GM23338 (cell line): ENCODE results near the gene FPR1. TPM values are rescaled to one million over a fixed set of nuclear protein-coding genes. Genes with fewer than 3 reads are reported as not detected.

Experiments
- ATAC-seq: fragments of 200-7000 bp; cut with Tn5 transposase; 3 replicates; pipeline ENCODE4 v1.9.1; 2020
- DNase-seq: peaks from one replicate; pipeline ENCODE4 v3.0.0-alpha.2; 2015; ENCODE audit warnings: low spot score
- H2AFZ ChIP-seq: fragments of 200-600 bp; sonication (generic); 2 replicates; pipeline ENCODE4 v1.8.0; 2016; ENCODE audit warnings: antibody characterized with exemption, mild to moderate bottlenecking, moderate library complexity
- H3F3A ChIP-seq: fragments of 200-600 bp; sonication (generic); replicated peaks from 2 replicates; pipeline ENCODE4 v1.8.0; 2017; ENCODE audit warnings: antibody characterized with exemption, mixed run types, low read depth
- H3K27ac ChIP-seq: fragments of 200-600 bp; sonication (generic); 2 replicates; pipeline ENCODE4 v1.6.1; 2016; ENCODE audit warnings: low read depth
- H3K27me3 ChIP-seq: fragments of 200-600 bp; sonication (generic); 2 replicates; pipeline ENCODE4 v1.8.0; 2016; ENCODE audit warnings: mild to moderate bottlenecking, mixed run types, moderate library complexity; ENCODE audit not compliant: insufficient read depth
- H3K36me3 ChIP-seq: fragments of 200-600 bp; sonication (generic); 2 replicates; pipeline ENCODE4 v1.8.0; 2016; ENCODE audit warnings: mild to moderate bottlenecking; ENCODE audit not compliant: insufficient read depth
- H3K4me1 ChIP-seq: fragments of 200-600 bp; sonication (generic); 2 replicates; pipeline ENCODE4 v1.8.0; 2016; ENCODE audit warnings: mild to moderate bottlenecking, moderate library complexity; ENCODE audit not compliant: insufficient read depth
- H3K4me2 ChIP-seq: fragments of 200-600 bp; sonication (generic); 2 replicates; pipeline ENCODE4 v1.7.1; 2017; ENCODE audit warnings: mixed run types
- H3K4me3 ChIP-seq: fragments of 200-600 bp; sonication (generic); 2 replicates; pipeline ENCODE4 v1.6.1; 2016; ENCODE audit warnings: mixed run types
- H3K79me2 ChIP-seq: fragments of 200-600 bp; sonication (generic); replicated peaks from 2 replicates; pipeline ENCODE4 v1.8.0; 2017; ENCODE audit warnings: mild to moderate bottlenecking; ENCODE audit not compliant: insufficient read depth
- H3K9me2 ChIP-seq: fragments of 200-600 bp; sonication (generic); 2 replicates; pipeline ENCODE4 v1.8.0; 2017; ENCODE audit not compliant: insufficient read depth
- H4K20me1 ChIP-seq: fragments of 200-600 bp; sonication (generic); replicated peaks from 2 replicates; pipeline ENCODE4 v1.8.0; 2017; ENCODE audit warnings: mild to moderate bottlenecking; ENCODE audit not compliant: insufficient read depth
- H3K27ac Mint-ChIP-seq: 2 replicates; pipeline ENCODE4 v1.8.0; 2020; ENCODE audit warnings: inconsistent platforms, mild to moderate bottlenecking, moderate library complexity, mixed read lengths
- H3K27me3 Mint-ChIP-seq: 3 replicates; pipeline ENCODE4 v1.8.0; 2022; ENCODE audit warnings: low read depth, mild to moderate bottlenecking, moderate library complexity, mixed read lengths, inconsistent platforms; ENCODE audit not compliant: insufficient read depth, poor library complexity
- H3K36me3 Mint-ChIP-seq: 3 replicates; pipeline ENCODE4 v1.8.0; 2021; ENCODE audit warnings: low read depth, mild to moderate bottlenecking, inconsistent platforms, moderate library complexity, mixed read lengths
- H3K4me1 Mint-ChIP-seq: 3 replicates; pipeline ENCODE4 v1.8.0; 2020; ENCODE audit warnings: mild to moderate bottlenecking, inconsistent platforms, mixed read lengths
- H3K4me3 Mint-ChIP-seq: 3 replicates; pipeline ENCODE4 v1.8.0; 2021; ENCODE audit warnings: moderate library complexity, mild to moderate bottlenecking, inconsistent platforms, mixed read lengths
- H3K9me3 Mint-ChIP-seq: 3 replicates; pipeline ENCODE4 v1.8.0; 2020; ENCODE audit warnings: moderate library complexity, mild to moderate bottlenecking, inconsistent platforms, mixed read lengths
- CREB1 ChIP-seq: fragments of 250-450 bp; sonication (Bioruptor Pico); IDR thresholded peaks from 2 replicates; pipeline ENCODE4 v1.5.0; 2020; ENCODE audit warnings: low read depth, mild to moderate bottlenecking, moderate library complexity
- CTCF ChIP-seq, 2 experiments: fragments of 200-600 bp in 1 of 2; sonication (generic) in 1 of 2; conservative IDR thresholded peaks; 2 replicates each; pipeline versions ENCODE4 v1.5.1 to v1.6.1; 2016 to 2017; ENCODE audit warnings: antibody characterized with exemption in 2 of 2, low read depth in 2 of 2, mild to moderate bottlenecking in 2 of 2, moderate library complexity in 1 of 2
- ETS1 ChIP-seq: IDR thresholded peaks from 2 replicates; pipeline ENCODE4 v1.6.1; 2016; ENCODE audit warnings: antibody characterized with exemption
- EZH2 ChIP-seq: fragments of 200-600 bp; sonication (generic); IDR thresholded peaks from one replicate; pipeline ENCODE4 v1.8.0; 2017; ENCODE audit warnings: antibody characterized with exemption, mild to moderate bottlenecking, low read depth; ENCODE audit not compliant: unreplicated experiment
- EZH2phosphoT487 ChIP-seq: fragments of 200-600 bp; sonication (generic); IDR thresholded peaks from one replicate; pipeline ENCODE4 v1.8.1; 2018; ENCODE audit warnings: antibody characterized with exemption; ENCODE audit not compliant: unreplicated experiment
- JUNB ChIP-seq: IDR thresholded peaks from one replicate; pipeline ENCODE4 v1.6.1; 2016; ENCODE audit warnings: antibody characterized with exemption; ENCODE audit not compliant: unreplicated experiment
- NANOG ChIP-seq: IDR thresholded peaks from 2 replicates; pipeline ENCODE4 v1.6.1; 2016; ENCODE audit warnings: antibody characterized with exemption, borderline replicate concordance
- POLR2AphosphoS5 ChIP-seq: IDR thresholded peaks from 2 replicates; pipeline ENCODE4 v1.6.1; 2016; ENCODE audit warnings: antibody characterized with exemption, low read depth
- REST ChIP-seq: IDR thresholded peaks from one replicate; pipeline ENCODE4 v1.6.1; 2018; ENCODE audit warnings: antibody characterized with exemption; ENCODE audit not compliant: unreplicated experiment
- STAT1 ChIP-seq: IDR thresholded peaks from one replicate; pipeline ENCODE4 v1.6.1; 2016; ENCODE audit warnings: antibody characterized with exemption; ENCODE audit not compliant: unreplicated experiment
- ZNF114 ChIP-seq: fragments of 250-450 bp; sonication (Bioruptor Pico); IDR thresholded peaks from 2 replicates; pipeline ENCODE4 v1.5.0; 2020; ENCODE audit warnings: mild to moderate bottlenecking, moderate library complexity
- ZNF331 ChIP-seq: fragments of 250-450 bp; sonication (Bioruptor Pico); IDR thresholded peaks from 2 replicates; pipeline ENCODE4 v1.5.0; 2020; ENCODE audit warnings: low read depth, mild to moderate bottlenecking, moderate library complexity
- ZNF462 ChIP-seq: fragments of 250-450 bp; sonication (Bioruptor Pico); IDR thresholded peaks from 2 replicates; pipeline ENCODE4 v1.5.0; 2020; ENCODE audit warnings: mild to moderate bottlenecking, moderate library complexity
- polyA plus RNA-seq: library from polyadenylated mRNA; unstranded; fragments of >200 nt; fragmentation: Nextera tagmentation; extraction: Ambion mirVana; gene quantifications from 2 replicates; pipeline ENCODE4 v1.2.1, GENCODE V29; 2016
- total RNA-seq: library from RNA; depleted of rRNA; stranded (reverse); fragments of >200 nt; shearing (Covaris generic); gene quantifications from 2 replicates; pipeline ENCODE4 v1.2.3, GENCODE V29; 2014

Gene FPR1
- total and polyA plus RNA-seq, 2 experiments from 2014 or later: not detected

GRCh38 chr19:51709575-51709974 lies 42.1 kb downstream of the FPR1 start:
- no peak overlapping the region for H3K4me3 Mint-ChIP-seq
- H3K36me3 ChIP-seq: no peaks in the 10 kb centered on the region
- peaks cover 8% of the 10 kb centered on the region for H3K4me1 Mint-ChIP-seq
- H3K4me2 ChIP-seq: no peak overlapping the region
- no peaks in the 10 kb centered on the region for H3K9me2 ChIP-seq
- no peaks in the 10 kb centered on the region for H3K79me2 ChIP-seq
- 0 out of 2 replicates have a peak, but pooled peaks cover 3% of the 10 kb centered on the region for H4K20me1 ChIP-seq
- H2AFZ ChIP-seq: no peak overlapping the region
- 0 out of 2 replicates have a peak, but pooled peaks cover 4% of the 10 kb centered on the region for H3K27me3 ChIP-seq
- H3K9me3 Mint-ChIP-seq: no peaks in the 10 kb centered on the region; the same call in 2 of the 3 replicates
- TF ChIP-seq CREB1 (CRISPR knock-in tag): no peak
- TF ChIP-seq ZNF331 (CRISPR knock-in tag): no peak
- no peak for TF ChIP-seq EZH2
- TF ChIP-seq REST: no peak
- TF ChIP-seq ZNF462 (CRISPR knock-in tag): no peak
- TF ChIP-seq ZNF114 (CRISPR knock-in tag): no peak
- TF ChIP-seq NANOG: no peak
- no peak for TF ChIP-seq STAT1
- TF ChIP-seq POLR2AphosphoS5: no peak
- TF ChIP-seq JUNB: no peak
- no peak for TF ChIP-seq ETS1
- no peak for TF ChIP-seq CTCF (conservative IDR thresholded peaks at IDR 0.05; ENCODE audit: low read depth in 2 of 2)
- no peak for TF ChIP-seq EZH2phosphoT487
- ATAC-seq (no peak), DNase-seq (no peak)
- no peak overlapping the region for H3K27ac Mint-ChIP-seq
- no peak overlapping the region for H3K27ac ChIP-seq
- H3K4me3 ChIP-seq: no peak overlapping the region
- peaks cover 15% of the 10 kb centered on the region for H3K36me3 Mint-ChIP-seq
- H3F3A ChIP-seq: no peaks in the 10 kb centered on the region
- H3K4me1 ChIP-seq: peaks cover 6% of the 10 kb centered on the region; the same call in 1 of the 2 replicates
- H3K27me3 Mint-ChIP-seq: peaks cover 20% of the 10 kb centered on the region
